Measurements from ENCODE around the gene DERA.

DNA sequence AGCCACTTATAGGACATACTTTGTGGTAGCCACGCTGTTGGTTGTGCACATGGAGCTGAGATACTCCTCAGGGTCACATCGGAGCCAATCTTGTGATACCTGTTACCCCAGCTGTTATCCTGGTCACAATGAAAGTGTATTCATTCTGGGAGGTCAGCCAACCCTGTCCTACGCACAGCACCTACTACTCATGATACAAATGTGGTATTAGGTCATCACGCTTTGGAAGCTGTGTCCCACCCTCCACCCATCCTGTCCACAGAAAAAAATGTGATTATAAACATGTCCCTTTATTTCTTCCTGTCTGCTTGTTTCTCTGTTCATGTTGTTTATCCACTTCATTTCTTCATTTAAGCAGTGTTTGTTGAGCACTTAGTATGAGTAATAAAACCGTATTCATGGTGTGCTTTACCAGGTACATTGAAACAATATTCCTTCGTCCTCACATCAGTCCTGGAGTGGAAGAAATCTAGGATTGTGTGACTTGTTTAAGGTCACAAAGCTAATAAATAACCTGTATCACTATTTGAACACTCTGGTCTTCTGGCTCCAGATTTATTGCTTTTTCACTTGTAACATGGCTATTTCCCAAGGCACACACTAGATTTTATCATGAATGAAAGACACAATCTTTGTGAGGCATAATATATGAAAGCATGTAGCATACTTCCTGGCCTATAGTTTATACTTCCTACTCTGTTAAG is 73.1 kb downstream of the DERA start:
- TF ChIP-seq CTCF (IDR thresholded peaks at IDR 0.05; ENCODE audit: insufficient read depth, low read length, poor library complexity, severe bottlenecking) (no peak), EZH2phosphoT487 (conservative IDR thresholded peaks at IDR 0.05; ENCODE audit: low read length) (no peak)

Data from SU-DHL-6 (cell line).